Measurements from ENCODE around the gene ZAP70. TPM values are rescaled to one million over a fixed set of nuclear protein-coding genes. Genes with fewer than 3 reads are reported as not detected.

Gene ZAP70
- polyA plus RNA-seq, 2 of the 4 experiments (the other 2 are of a cell fraction), result 0.10 TPM; not detected in 1

DNA sequence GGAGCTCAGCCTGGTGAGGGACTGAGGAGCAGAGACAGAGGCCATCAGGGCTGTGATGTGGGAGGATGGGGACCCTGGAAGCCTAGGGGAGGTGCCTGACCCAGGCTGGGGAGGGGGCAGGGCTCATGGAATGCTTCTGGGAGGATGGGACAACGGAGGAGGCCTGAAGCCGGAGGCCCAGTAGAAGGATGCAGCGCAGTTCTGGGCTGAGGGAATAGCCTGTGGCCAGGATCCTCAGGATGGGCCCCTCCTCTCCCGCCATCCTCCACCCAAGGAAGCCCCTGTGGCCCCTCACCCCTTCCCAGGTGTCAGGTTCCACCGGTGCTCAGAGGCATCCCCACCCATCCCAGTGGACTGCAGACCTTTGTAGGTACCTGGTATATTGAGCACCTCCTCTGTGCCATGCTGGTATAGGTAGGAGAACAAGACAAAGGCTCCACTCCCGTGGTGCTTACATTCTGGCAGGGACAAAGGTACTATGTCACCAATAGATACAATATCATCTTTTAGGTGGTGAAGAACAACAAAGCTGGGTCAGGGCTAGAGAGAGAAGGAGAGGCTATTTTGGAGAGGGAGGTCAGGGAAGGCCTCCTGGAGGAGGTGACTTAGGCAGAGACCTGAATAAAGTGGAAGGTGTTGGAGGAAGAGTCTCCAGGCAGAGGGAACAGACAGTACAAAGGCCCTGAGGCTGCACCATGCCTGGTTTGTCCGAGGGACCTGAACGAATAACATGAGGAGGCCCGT, 2.7 kb downstream of the ZAP70 start:
- TF ChIP-seq ESRRA (IDR thresholded peaks at IDR 0.05; ENCODE audit: borderline replicate concordance, low read length) (no peak), MAZ (IDR thresholded peaks at IDR 0.05; ENCODE audit: borderline replicate concordance, low read depth, low read length) (no peak), NPAS2 (CRISPR knock-in tag; IDR thresholded peaks at IDR 0.05; ENCODE audit: borderline replicate concordance) (no peak), MAFK (IDR thresholded peaks at IDR 0.05; ENCODE audit: partially characterized antibody) (no peak), HOXB5 (CRISPR knock-in tag; IDR thresholded peaks at IDR 0.05) (no peak), FOXS1 (CRISPR knock-in tag; IDR thresholded peaks at IDR 0.05) (no peak), PHF8 (IDR thresholded peaks at IDR 0.05; ENCODE audit: borderline replicate concordance, low read depth) (no peak), HEYL (CRISPR knock-in tag; IDR thresholded peaks at IDR 0.05) (no peak), HOXA7 (CRISPR knock-in tag; IDR thresholded peaks at IDR 0.05) (no peak), ZNF302 (CRISPR knock-in tag; IDR thresholded peaks at IDR 0.05) (no peak)
- TF ChIP-seq, protein P1, sequence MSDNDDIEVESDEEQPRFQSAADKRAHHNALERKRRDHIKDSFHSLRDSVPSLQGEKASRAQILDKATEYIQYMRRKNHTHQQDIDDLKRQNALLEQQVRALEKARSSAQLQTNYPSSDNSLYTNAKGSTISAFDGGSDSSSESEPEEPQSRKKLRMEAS (IDR thresholded peaks at IDR 0.05), result no peak
- TF ChIP-seq, protein P2, sequence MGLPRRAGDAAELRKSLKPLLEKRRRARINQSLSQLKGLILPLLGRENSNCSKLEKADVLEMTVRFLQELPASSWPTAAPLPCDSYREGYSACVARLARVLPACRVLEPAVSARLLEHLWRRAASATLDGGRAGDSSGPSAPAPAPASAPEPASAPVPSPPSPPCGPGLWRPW (IDR thresholded peaks at IDR 0.05), result no peak
- TF ChIP-seq, protein P3, sequence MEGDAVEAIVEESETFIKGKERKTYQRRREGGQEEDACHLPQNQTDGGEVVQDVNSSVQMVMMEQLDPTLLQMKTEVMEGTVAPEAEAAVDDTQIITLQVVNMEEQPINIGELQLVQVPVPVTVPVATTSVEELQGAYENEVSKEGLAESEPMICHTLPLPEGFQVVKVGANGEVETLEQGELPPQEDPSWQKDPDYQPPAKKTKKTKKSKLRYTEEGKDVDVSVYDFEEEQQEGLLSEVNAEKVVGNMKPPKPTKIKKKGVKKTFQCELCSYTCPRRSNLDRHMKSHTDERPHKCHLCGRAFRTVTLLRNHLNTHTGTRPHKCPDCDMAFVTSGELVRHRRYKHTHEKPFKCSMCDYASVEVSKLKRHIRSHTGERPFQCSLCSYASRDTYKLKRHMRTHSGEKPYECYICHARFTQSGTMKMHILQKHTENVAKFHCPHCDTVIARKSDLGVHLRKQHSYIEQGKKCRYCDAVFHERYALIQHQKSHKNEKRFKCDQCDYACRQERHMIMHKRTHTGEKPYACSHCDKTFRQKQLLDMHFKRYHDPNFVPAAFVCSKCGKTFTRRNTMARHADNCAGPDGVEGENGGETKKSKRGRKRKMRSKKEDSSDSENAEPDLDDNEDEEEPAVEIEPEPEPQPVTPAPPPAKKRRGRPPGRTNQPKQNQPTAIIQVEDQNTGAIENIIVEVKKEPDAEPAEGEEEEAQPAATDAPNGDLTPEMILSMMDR (IDR thresholded peaks at IDR 0.05), result no peak
- ATAC-seq, result no peak
- Histone ChIP-seq H3K9me3 (no peaks in the 10 kb centered on the region), H3K4me2 (no peak overlapping the region), H3K27ac (no peak overlapping the region), H3K4me3 (no peak overlapping the region), H3K4me1 (no peaks in the 10 kb centered on the region)
- DNase-seq (ENCODE audit: low read depth in 1 of 2, low spot score in 1 of 2), result no peak
- ChIA-PET POLR2A (no interaction called here), CTCF (interaction anchor here (10.0 kb wide), 1 partner anchor 18 kb away, joined by 106 read pairs; no protein-coding TSS in a partner anchor)
- WGBS (ENCODE audit: missing lambda C conversion rate), result 67% methylated on average over 7 of the region's 9 CpGs
- no peak for FAIRE-seq

DNA sequence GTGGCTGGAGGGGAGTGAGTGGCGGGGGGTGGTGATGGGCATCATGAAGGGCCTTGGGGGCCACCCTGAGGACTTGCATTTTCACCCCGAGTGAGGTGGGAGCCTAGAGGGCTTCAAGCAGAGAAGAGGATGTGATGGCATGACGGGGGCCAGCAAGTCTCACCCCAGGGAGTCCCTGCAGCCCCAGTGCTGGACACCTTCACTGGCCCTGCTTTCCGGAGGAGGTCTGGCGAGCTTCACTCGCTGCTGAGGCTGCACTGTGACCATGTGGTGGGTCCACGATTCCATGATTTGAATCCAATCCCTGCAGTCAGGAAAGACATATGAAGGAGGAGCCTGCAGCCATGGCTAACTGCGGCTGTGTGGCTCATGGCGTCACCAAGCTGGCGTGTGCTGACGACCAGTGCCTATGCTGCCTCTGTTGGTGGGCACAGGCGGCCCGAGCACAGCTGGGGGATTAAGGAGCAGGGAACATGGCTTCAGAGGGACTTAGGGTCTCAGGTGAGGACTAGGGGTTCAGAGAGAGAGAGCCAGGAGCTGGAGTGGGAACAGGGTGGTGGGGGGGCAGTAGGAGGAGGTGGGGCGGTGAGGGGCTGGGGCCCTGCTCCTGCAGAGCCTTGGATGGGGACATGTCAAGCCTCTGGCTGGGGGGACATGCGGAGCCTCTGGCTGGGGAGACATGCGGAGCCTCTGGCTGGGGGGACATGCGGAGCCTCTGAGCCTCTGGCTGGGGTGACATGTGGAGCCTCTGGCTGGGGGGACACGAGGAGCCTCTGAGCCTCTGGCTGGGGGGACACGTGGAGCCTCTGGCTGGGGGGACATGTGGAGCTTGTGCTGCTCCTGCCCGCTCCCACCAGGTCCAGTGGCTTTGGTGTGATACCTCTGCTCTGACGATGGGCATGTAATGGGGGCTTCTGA, 3.6 kb downstream of the ZAP70 start:
- ATAC-seq (no peak), FAIRE-seq (no peak), DNase-seq (ENCODE audit: low read depth in 1 of 2, low spot score in 1 of 2) (no peak)
- TF ChIP-seq, protein P4, sequence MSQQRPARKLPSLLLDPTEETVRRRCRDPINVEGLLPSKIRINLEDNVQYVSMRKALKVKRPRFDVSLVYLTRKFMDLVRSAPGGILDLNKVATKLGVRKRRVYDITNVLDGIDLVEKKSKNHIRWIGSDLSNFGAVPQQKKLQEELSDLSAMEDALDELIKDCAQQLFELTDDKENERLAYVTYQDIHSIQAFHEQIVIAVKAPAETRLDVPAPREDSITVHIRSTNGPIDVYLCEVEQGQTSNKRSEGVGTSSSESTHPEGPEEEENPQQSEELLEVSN (IDR thresholded peaks at IDR 0.05; ENCODE audit: borderline replicate concordance, low read depth), result no peak
- TF ChIP-seq FOSL2 (IDR thresholded peaks at IDR 0.05) (no peak), FOSL2 (CRISPR knock-in tag; IDR thresholded peaks at IDR 0.05) (no peak), CHD2 (IDR thresholded peaks at IDR 0.05; ENCODE audit: low read length, partially characterized antibody) (no peak), HEYL (CRISPR knock-in tag; IDR thresholded peaks at IDR 0.05) (no peak), TP53 (CRISPR knock-in tag; IDR thresholded peaks at IDR 0.05) (no peak), HOXA7 (CRISPR knock-in tag; IDR thresholded peaks at IDR 0.05) (no peak), NR3C1 (IDR thresholded peaks at IDR 0.05) (no peak), FOSB (CRISPR knock-in tag; IDR thresholded peaks at IDR 0.05) (no peak), TFCP2L1 (CRISPR knock-in tag; IDR thresholded peaks at IDR 0.05) (no peak), CEBPB (IDR thresholded peaks at IDR 0.05) (no peak), ZNF302 (CRISPR knock-in tag; IDR thresholded peaks at IDR 0.05) (no peak), CHD4 (IDR thresholded peaks at IDR 0.05; ENCODE audit: borderline replicate concordance) (no peak), RCOR1 (IDR thresholded peaks at IDR 0.05; ENCODE audit: low read depth, low read length) (no peak), POLR2A (IDR thresholded peaks at IDR 0.05; ENCODE audit: low read length) (no peak)
- TF ChIP-seq, protein P2 (IDR thresholded peaks at IDR 0.05), result no peak
- TF ChIP-seq, protein P5, sequence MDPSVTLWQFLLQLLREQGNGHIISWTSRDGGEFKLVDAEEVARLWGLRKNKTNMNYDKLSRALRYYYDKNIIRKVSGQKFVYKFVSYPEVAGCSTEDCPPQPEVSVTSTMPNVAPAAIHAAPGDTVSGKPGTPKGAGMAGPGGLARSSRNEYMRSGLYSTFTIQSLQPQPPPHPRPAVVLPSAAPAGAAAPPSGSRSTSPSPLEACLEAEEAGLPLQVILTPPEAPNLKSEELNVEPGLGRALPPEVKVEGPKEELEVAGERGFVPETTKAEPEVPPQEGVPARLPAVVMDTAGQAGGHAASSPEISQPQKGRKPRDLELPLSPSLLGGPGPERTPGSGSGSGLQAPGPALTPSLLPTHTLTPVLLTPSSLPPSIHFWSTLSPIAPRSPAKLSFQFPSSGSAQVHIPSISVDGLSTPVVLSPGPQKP (IDR thresholded peaks at IDR 0.05; ENCODE audit: low read depth, low read length), result no peak
- TF ChIP-seq, protein P6, sequence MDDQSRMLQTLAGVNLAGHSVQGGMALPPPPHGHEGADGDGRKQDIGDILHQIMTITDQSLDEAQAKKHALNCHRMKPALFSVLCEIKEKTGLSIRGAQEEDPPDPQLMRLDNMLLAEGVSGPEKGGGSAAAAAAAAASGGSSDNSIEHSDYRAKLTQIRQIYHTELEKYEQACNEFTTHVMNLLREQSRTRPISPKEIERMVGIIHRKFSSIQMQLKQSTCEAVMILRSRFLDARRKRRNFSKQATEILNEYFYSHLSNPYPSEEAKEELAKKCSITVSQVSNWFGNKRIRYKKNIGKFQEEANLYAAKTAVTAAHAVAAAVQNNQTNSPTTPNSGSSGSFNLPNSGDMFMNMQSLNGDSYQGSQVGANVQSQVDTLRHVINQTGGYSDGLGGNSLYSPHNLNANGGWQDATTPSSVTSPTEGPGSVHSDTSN (IDR thresholded peaks at IDR 0.05), result no peak
- no peak overlapping the region for H3K4me2 ChIP-seq
- H3K4me3 ChIP-seq, result no peak overlapping the region
- no peak overlapping the region for H3K27ac ChIP-seq
- CTCF ChIA-PET, result interaction anchor here (0.7 kb wide), 1 partner anchor 101 kb away, joined by 3 read pairs; no protein-coding TSS in a partner anchor
- POLR2A ChIA-PET, result no interaction called here
- no peaks in the 10 kb centered on the region for H3K4me1 ChIP-seq
- no peaks in the 10 kb centered on the region for H3K9me3 ChIP-seq
- 58% methylated on average over 17 of the region's 21 CpGs for WGBS (ENCODE audit: missing lambda C conversion rate)

Measured in A549 (cell line).